ENCODE data around the gene TMEM18.

DNA sequence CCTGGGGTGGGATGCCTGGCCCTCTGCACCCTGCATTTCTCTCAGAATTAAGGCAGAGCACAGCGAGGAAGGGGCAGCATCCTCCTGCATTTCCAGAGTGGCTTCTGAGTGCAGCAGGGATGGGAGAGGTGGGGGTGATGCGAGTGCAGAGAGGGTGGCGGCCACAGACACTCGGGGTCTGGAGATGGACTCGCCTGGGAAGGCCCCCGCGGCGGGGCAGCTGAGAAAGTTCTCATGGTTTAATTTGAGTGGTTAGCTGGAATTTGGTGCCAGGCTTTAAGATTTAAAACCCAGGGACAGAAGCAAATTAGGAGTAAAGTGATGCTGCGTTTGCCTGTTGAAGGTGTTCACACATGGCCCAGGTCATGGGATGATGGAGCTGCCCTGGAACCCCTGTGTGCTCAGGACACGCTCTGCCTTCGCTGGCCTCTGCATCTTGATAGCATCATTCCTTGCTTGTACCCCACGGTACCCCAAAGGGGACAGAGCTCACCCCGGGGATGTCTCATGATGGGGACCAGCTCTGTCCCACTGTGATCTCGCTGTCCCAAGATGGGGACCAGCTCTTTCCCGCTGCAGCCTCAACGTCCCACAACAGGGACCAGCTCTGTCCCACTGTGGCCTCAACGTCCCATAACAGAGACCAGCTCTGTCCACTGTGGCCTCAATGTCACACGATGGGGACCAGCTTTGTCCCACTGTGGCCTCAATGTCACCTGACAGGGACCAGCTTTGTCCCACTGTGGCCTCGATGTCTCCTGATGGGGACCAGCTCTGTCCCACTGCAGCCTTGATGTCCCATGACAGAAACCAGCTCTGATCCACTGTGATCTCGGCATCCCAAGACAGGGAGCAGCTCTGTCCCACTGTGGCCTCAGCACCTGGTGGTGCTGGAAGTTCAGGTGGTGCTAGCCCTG lies 27.5 kb downstream of the TMEM18 start:
- TF ChIP-seq, protein P1, sequence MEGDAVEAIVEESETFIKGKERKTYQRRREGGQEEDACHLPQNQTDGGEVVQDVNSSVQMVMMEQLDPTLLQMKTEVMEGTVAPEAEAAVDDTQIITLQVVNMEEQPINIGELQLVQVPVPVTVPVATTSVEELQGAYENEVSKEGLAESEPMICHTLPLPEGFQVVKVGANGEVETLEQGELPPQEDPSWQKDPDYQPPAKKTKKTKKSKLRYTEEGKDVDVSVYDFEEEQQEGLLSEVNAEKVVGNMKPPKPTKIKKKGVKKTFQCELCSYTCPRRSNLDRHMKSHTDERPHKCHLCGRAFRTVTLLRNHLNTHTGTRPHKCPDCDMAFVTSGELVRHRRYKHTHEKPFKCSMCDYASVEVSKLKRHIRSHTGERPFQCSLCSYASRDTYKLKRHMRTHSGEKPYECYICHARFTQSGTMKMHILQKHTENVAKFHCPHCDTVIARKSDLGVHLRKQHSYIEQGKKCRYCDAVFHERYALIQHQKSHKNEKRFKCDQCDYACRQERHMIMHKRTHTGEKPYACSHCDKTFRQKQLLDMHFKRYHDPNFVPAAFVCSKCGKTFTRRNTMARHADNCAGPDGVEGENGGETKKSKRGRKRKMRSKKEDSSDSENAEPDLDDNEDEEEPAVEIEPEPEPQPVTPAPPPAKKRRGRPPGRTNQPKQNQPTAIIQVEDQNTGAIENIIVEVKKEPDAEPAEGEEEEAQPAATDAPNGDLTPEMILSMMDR (IDR thresholded peaks at IDR 0.05): no peak
- TF ChIP-seq POLR2A (IDR thresholded peaks at IDR 0.05): no peak
